Cardiac fibroblast (primary cell): ENCODE data around the gene LMAN2L.
A peak's percentile ranks its signal among the peaks of the same experiment; 100 is the strongest.
"Not testable (repeated sequence)": the region's sequence is repeated elsewhere in the genome, so short reads cannot be mapped to it uniquely, and the experiment has no call there.

Experiments
- DNase-seq, 2 donors: peaks; one replicate each; pipeline versions ENCODE4 v3.0.0 to v3.0.0-alpha.2; 2010; ENCODE audit warnings: low read depth in 2 of 2
- H3K4me3 ChIP-seq, 2 donors: replicated peaks in 1 of 2; 1 replicate in 1 of 2; 2 replicates in 1 of 2; pipeline ENCODE4 v1.5.1; 2011; ENCODE audit warnings: low read depth in 2 of 2, low read length in 2 of 2, mild to moderate bottlenecking in 2 of 2, moderate library complexity in 1 of 2
- CTCF ChIP-seq: IDR thresholded peaks from one replicate; pipeline ENCODE4 v1.5.1; 2011; ENCODE audit warnings: low read depth, mild to moderate bottlenecking, low read length, inconsistent platforms

The LMAN2L gene

GRCh38 chr2:96668771-96669170 lies 71.1 kb downstream of the LMAN2L start:
- TF ChIP-seq CTCF = no peak
- no peak overlapping the region for H3K4me3 ChIP-seq
- no peak for DNase-seq

GRCh38 chr2:96665717-96666116 lies 74.1 kb downstream of the LMAN2L start:
- not testable (repeated sequence) for DNase-seq, H3K4me3 ChIP-seq

GRCh38 chr2:96665083-96665569 lies 74.7 kb downstream of the LMAN2L start:
- no peak overlapping the region for H3K4me3 ChIP-seq
- TF ChIP-seq CTCF = no peak
- peak; percentile 99 for DNase-seq

- peak in 1 of 2 donors; percentile 44 for DNase-seq
- no peak overlapping the region for H3K4me3 ChIP-seq
- TF ChIP-seq CTCF = no peak
Measured at GRCh38 chr2:96664366-96664925, 75.4 kb downstream of the LMAN2L start.

- TF ChIP-seq CTCF = no peak
- DNase-seq = no peak
- no peak overlapping the region for H3K4me3 ChIP-seq
Measured at GRCh38 chr2:96663829-96664228, 76.0 kb downstream of the LMAN2L start.

GRCh38 chr2:96663177-96663576 lies 76.7 kb downstream of the LMAN2L start:
- no peak overlapping the region for H3K4me3 ChIP-seq
- no peak for DNase-seq
- no peak for TF ChIP-seq CTCF

- no peak for TF ChIP-seq CTCF
- no peak overlapping the region for H3K4me3 ChIP-seq
- DNase-seq = no peak
Measured at GRCh38 chr2:96662360-96662759, 77.5 kb downstream of the LMAN2L start.
